GM19468 (cell line): ENCODE results near the gene CCDC91.
"Not testable (repeated sequence)": the region's sequence is repeated elsewhere in the genome, so short reads cannot be mapped to it uniquely, and the experiment has no call there.

ENCODE experiments used
- ATAC-seq: cut with Tn5 transposase; IDR thresholded peaks from one replicate; pipeline ENCODE4 v1.9.1; 2021; ENCODE audit warnings: mild to moderate bottlenecking, moderate library complexity, moderate number of reproducible peaks; ENCODE audit not compliant: unreplicated experiment; ENCODE audit errors: extremely low read depth

The CCDC91 gene

DNA sequence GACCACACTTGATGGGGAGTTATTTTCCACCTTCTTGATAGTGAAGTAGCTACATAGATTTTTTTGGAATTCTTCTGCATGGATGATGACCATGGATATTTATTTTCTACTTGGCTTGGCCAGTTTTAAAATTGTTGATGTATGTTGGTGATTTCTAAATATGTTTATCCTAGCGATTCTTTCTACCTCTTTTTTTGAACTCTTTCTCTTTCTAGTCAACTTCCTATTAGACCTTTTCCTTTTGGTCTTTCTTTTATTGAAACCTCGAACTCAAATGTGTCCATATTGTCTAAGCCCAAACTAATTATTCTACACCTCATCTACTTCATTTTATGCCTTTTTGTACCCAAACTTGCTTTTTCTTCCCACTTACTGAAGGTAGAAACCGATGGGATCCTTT, 37.0 kb downstream of the CCDC91 start:
- ATAC-seq: no peak

DNA sequence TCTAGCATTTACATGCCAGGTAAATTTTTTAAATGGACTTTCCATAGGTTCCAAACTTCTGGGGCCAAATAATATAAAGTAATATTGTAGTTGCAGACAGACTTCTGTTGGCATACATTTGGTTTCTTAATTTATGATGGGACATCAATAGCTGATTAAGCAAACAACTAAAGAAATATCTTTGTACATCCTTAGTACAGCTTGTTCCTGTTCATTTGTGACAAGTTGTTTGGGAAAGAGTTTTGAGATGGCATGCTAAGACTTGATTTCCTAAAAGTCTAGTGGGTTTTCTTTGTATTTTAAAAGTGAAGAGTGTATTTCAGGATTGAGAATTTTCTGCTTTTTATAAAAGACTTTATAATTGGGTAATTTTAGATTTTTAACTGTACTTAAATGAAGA, 41.0 kb downstream of the CCDC91 start:
- no peak for ATAC-seq

DNA sequence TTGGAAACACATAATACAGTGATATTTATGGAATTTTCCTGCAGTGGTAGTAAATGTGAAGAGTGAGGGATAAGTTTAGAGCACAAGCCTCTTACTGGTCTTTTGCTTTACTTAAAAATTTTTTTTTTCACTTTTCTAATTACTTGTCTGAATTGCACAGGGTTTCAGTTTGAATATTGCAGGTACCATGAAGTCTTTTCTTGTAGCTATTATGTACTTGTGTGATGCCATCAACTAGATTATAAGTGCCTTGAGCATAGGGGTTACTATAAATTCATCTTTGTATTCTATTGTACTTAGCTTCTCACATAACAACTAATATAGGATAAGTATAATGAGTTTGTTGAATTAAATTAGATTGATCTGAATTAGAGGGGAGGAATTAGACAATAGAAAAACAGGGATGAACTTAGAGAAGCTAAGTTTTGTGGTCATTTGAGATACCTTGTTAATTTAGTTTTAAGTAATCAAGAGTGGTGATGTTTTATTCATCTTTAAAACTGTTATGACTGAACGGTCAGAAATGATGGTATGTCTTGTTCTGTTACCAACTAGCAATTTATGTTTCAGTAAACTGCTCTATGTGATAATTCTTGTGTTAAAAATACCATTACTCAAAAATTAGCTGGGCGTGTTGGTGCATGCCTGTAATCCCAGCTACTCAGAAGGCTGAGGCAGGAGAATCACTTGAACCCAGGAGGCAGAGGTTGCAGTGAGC, 42.1 kb downstream of the CCDC91 start:
- ATAC-seq: no peak

DNA sequence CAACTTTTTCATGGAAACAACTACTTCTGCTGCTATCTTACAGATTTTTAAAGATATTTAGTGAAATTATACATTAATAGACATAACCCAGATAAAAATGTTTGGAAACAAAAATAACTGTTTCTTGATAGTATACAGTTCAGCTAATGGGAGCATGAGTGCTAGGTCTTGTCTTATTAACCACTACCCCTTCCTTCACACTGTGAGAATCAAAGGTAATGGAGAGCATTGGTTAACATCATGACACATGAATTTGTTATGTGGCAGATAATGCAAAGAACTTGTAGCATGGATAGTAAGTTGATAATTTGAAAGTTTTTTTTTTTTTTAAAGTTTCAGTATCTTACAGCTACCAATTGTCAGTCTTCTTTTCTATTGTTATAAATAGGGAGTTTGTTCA, 44.2 kb downstream of the CCDC91 start:
- no peak for ATAC-seq

DNA sequence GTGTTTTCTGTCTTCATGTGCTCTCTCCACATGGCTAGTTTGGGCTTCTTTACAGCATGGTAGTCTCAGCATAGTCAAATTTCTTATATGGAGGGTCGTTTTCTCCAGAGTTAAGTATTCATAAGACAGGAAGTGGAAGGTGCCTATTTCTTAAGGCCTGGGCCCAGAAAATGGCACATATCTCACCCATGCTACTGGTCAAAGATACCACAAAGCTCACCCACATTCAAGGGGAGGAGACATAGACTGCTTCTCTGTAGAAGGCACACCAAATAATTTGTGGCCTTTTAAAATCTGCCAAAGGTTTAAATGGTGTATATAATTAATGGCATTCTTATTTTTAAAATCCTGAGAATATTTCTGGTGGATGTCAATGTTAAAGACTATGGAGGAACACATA, 44.8 kb downstream of the CCDC91 start:
- no peak for ATAC-seq

DNA sequence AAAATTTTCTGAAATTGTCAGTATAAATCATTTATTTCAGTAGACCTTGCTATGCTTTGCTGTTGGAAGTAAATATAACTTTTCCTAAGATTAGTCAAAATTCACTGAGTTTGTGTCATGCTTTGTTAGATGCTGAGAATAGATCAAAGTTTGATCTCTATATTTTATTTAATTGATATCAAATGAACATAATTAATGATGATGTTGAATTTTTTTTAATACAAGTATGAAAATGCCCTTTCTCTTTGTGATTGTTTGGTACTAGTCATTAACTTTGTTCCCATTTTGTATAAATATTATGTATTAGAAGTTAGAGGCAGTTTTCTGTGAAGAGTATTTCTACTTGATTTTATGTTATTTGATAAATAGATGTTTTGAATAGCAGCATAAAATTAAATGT, 45.7 kb downstream of the CCDC91 start:
- no peak for ATAC-seq

DNA sequence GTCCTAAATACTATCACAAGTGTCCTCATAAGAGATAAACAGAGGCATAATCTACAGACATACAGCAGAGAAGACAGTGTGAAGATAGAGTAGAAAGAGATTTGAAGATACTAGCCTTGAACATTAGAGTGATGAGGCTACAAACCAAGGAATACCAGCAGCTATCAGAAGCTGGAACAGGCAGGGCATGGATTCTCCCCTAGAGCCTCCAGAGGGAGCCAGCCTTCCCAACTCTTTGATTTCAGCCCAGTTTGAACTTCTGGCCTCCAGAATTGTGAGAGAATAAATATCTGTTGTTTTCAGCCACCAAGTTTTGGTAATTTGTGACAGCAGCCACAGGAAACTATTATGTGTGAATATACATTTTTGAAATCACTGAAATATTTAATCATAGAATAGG, 47.2 kb downstream of the CCDC91 start:
- ATAC-seq: no peak

DNA sequence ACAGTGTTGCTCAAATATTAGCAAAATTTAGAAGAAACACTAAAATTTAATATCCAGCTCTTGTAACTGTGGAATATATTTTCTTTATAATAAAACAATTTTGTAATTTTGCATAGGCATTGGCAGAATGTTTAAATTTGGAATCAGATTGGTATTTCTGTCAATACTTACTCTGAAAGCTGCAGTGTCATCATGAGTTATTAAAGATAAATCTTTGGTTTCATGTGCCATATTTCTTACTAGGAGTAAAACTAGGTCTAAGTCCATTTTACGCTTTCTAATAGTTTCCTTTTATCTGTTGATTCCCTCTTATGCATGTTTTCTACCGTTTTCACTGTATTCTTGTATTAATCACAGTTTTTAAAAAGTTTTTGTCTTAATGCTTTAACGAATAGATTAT, 49.7 kb downstream of the CCDC91 start:
- no peak for ATAC-seq

DNA sequence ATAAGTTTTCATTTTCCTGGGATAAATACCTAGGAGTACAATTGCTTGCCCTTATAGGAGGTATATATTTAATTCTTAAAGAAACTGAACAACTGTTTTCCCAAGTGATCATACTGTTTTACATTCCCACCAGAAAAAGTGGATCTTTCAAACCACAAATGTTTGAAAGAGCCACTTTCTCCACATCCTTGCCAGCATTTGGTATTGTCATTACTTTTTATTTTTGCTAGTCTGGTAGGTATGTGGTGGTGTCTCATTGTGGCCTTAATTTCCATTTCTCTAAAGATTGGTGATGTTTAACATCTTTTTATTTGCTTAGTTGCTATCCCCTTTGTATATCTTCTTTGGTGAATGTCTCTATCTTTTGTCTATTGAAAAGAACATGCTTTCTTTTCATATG, 50.6 kb downstream of the CCDC91 start:
- ATAC-seq: no peak

DNA sequence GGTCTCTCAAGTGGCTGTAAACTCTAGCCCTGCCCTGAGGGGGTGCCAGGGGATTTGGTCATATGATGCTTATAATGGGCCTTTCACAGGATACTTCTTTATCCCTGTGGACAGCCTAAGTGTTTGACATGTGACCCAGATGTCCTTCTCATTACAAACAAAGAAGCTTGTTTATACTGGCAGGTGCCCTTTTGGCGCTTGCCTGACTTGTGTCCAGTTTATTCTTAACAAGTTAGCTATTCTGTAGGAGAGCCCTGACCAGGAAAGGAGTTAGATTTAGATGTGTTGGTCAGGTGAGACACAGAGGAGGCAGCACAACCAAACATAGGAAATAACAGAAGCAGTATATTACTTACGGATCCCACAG, 51.9 kb downstream of the CCDC91 start:
- no peak for ATAC-seq

DNA sequence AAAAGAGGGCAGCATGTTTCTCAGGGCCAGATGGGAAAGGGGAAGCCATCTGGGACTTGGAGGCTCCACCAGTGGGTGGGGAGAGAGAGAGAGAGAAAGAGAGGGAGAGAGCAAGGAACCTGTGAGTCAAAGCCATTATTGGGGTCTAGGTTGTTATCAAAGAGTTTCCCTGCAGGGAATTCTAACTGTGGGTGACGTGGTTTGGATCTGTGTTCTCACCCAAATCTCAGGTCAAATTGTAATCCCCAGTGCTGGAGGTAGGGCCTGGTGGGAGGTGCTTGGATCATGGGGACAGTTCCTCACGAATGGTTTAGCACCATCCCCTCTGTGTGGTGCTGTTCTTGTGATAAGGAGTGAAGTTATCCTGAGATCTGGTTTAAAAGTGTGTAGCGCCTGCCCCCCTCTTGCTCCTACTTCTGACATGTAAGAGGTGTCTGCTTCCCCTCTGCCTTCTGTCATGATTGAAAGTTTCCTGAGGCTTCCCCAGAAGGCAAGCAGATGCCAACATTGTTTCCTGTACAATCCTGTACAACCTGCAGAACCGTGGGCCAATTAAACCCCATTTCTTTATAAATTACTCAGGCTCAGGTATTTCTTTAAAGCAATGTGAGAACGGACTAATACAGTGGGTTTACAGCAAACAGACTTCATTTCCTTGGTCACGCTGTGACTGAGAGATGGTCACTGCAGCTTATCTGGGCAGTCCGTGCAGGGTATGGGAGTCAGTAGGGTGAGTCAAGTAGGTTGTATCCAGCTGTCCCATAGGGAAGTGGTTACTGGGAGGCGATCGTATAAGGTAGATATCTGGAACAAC, 52.4 kb downstream of the CCDC91 start:
- no peak for ATAC-seq

DNA sequence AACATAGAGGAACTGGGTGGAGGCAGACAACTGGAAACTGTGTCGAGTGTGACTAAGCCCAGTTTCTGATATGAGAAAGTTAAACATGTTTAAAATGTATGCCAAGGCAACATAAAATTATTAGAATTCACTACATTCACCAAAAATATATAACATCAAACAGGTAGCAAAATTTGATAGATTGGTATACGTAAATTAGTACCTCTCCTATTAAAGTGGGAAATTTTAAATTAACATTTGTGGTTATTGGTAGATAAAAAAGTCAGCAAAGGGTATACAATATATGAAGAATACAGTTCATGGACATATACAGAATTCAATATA, 53.0 kb downstream of the CCDC91 start:
- ATAC-seq: no peak

DNA sequence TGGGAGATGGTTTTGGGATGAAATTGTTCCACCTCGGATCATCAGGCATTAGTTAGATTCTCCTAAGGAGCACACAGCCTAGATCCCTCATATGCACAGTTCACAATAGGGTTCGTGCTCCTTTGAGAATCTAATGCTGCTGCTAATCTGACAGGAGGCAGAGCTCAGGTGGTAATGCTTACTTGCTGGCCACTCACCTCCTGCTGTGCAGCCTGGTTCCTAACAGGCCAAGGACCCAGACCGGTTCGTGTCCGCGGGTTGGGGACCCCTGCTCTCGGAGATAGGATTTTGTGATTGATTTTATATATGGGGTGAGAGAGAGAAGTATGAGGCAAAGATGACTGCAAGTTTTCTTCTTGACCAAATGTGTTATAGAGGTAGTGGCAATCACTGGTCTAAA, 57.5 kb downstream of the CCDC91 start:
- ATAC-seq: no peak

DNA sequence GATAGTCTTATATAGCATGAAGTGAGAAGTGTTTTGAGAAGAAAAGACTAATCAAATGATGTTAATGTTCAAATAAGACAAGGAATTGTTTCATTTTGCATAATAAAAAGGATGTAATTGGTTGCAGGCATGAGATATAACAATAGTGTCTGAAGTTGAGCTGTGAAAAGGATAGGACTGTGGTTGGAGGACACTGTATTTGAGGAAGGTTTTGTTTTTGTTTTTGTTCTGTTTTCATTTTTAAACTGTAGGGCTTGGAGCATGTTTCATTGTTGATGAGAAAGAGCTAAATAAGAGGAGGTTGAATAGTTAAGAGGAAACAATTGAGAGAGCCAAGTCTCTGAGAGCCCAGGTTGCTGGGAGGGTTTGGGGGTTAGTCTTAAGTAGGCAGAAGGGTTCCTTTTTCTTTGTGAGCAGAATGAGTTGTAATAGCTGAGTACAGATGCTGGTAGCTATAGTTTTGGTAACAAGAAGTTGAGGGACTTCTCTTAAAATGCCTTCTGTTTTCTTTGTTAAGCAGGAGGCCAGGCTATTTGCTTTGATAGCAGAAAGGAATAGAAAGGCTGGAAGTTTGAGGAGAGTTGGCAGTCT, 58.4 kb downstream of the CCDC91 start:
- peak; percentile 26 for ATAC-seq

DNA sequence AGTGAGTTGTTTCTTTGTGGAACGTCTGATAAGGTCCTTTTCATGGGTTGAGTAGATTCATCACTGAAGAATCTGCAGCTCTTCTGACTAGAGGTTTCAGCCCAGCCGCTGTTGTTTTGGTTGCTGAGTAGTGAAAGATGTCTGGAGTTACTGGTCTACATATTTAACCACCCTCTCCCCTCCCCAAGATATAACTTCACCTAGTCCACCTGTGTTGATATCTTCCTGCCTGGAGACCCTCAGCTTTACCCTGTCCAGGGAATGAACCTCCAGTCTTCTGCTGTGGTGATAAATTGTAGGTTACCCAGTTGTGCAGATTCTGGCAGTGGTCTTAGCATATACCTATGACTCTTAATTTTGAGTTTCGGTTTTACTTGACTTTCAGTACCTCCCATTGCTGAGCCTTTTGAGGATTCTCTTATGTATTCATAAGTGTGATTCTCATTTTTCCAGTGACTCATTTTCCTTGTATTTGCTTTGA, 62.9 kb downstream of the CCDC91 start:
- peak; percentile 59 for ATAC-seq

DNA sequence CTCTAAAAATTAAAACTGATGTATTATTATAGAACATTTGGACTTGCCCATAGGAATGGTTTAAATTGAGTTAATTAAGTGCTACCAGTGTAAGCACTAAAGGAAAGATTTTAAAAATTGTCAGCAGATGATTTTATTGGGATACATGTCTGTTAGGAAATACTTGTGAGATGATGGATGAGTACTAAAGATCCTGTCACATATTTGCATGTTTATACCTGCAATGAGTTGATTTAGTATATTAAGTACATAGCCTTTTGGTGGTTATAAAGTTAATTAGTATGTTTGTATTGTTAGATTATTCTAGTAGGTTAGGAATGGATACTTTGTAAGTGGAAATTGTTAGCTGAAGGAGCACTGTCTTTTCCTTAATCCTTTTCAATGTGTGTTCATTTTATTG, 67.2 kb downstream of the CCDC91 start:
- no peak for ATAC-seq

DNA sequence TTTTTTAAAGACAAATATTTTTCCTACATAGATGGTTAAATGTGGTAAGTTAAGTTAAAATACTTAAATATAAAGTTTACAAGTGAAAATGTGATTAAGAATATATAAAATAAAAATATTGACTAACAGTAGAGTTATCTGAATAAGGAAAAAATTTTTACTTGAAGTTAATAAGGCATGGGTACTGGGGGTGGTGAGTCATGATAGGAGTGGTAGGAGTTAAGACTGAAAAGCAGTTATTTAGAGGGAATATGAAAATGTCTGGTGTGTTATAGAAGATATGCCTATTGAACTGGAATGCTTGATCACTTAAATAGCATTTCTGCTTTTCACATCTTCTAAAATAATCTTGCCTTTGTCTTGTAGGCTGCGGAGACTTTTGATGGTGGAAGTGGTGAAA, 68.7 kb downstream of the CCDC91 start:
- ATAC-seq: no peak

DNA sequence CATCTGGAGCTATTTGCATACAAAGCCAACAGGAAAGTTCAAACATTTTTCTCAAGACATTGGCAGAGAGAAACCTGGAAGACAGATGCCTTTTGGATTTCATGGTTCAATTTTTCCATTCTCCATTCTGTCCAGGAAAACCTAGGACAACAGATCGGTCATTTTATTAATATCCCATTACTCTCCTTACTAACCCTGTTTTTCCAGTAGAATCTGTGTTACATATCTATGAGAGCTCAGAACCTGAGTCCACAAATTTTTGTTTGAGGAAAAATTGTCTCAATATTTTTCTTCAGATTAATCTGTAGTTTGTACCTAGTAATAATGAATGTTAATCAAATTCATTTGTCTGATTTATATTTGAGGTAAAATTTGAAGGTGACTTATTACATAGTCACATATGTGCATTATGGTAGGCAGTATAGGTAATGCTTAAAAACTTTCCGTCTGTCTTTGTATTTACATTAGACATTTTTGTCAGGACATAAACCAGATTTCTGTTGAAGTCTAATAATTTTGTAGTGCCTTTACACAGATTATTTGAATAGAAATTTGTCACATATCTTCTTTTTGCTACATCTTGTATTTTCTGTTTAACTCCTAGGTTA, 75.3 kb downstream of the CCDC91 start:
- no peak for ATAC-seq

DNA sequence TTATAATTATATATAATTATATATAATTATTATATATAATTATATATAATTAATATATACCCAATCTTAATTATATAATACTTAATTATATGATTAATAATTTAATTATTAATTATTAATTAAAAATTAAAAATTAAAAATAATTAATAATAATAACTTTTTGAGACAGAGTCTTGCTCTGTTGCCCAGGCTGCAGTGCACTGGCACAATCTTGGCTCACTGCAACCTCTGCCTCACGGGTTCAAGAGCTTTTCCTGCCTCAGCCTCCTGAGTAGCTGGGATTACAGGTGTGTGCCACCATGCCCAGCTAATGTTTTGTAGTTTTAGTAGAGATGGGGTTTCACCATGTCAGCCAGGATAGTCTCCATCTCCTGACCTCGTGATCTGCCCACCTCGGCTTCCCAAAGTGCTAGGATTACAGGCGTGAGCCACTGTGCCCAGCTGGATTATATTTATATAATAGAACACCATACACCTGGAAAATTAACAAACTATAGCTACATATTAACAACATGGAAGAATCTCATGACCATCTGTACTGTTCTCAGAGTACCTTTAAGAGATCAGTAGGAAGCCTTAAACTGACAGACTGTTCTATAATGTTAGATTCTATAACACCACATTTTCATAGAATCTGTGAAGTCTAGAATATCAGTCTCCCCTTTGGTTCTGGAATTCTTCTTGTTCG, 77.8 kb downstream of the CCDC91 start:
- not testable (repeated sequence) for ATAC-seq

DNA sequence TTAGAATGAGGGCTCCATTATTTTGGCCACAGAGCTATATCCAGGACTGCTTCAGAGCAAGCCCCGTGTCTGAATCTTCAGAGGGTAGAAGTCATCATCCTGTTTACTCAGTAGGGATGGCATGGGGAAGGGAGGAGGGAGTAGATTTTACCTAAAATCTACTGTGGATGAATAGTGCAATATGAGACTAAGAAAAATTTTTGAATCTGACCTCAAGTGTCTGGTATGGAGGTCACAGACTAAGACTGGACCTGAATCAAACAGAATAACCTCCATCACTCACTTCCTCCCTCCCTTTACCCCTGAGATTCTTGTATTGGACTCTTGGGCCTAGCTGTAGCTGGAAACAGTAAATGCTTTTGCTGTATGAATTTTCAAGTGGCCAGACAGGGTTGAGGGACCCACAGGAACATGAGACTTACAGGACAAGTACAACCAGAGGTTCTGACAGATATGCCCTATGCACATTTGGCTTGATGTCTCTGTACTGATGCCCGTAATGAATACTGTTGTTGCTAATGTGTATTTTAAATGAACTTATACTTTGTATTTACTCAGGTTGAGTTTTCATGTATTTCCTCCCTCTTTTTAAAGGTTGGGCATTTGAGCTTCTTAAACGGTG, 78.5 kb downstream of the CCDC91 start:
- no peak for ATAC-seq
